Caco-2 (cell line): ENCODE data around the gene USO1. TPM values are rescaled to one million over a fixed set of nuclear protein-coding genes. Genes with fewer than 3 reads are reported as not detected.
A peak's percentile ranks its signal among the peaks of the same experiment; 100 is the strongest.

Source experiments
- BruUV-seq: library from RNA; stranded (reverse); fragments of 400-500 nt; replicated peaks from 2 replicates; lab custom pipeline; 2021; lab: Mats Ljungman, UMichigan
- CTCF ChIA-PET: fragments of 300-600 bp; sonication (Branson Sonifier 250); formaldehyde crosslinking; loops from one replicate; lab custom pipeline; 2022; ENCODE audit warnings: antibody characterized with exemption; lab: Charles Lee
- POLR2A ChIA-PET: fragments of 300-600 bp; sonication (Branson Sonifier 250); formaldehyde crosslinking; loops from one replicate; lab custom pipeline; 2022; ENCODE audit warnings: antibody characterized with exemption; lab: Charles Lee
- DNase-seq, 2 experiments: peaks; one replicate each; pipeline versions ENCODE4 v3.0.0 to v3.0.0-alpha.2; 2020 to 2022
- H3K27me3 ChIP-seq: replicated peaks from 2 replicates; pipeline ENCODE4 v1.6.0; 2011; ENCODE audit warnings: low read length; ENCODE audit not compliant: control insufficient read depth, insufficient read depth
- H3K36me3 ChIP-seq: 2 replicates; pipeline ENCODE4 v1.5.1; 2011; ENCODE audit warnings: low read length; ENCODE audit not compliant: control insufficient read depth, insufficient read depth
- H3K4me1 ChIP-seq: fragments of 250-450 bp; sonication (Bioruptor Pico); 2 replicates; pipeline ENCODE4 v1.5.1; 2020; ENCODE audit warnings: mild to moderate bottlenecking
- H3K4me3 ChIP-seq: 2 replicates; pipeline ENCODE4 v1.5.1; 2011; ENCODE audit warnings: low read depth, mild to moderate bottlenecking, control low read depth, low read length
- H3K9me3 ChIP-seq: fragments of 250-450 bp; sonication (Bioruptor Pico); 2 replicates; pipeline ENCODE4 v1.5.1; 2020; ENCODE audit warnings: mild to moderate bottlenecking, moderate library complexity
- H3K27ac Mint-ChIP-seq: one replicate; pipeline ENCODE4 v1.8.0; 2022; ENCODE audit warnings: mixed read lengths; ENCODE audit not compliant: unreplicated experiment
- H3K27me3 Mint-ChIP-seq: one replicate; pipeline ENCODE4 v1.8.0; 2022; ENCODE audit warnings: mixed read lengths; ENCODE audit not compliant: insufficient read depth, unreplicated experiment
- H3K36me3 Mint-ChIP-seq: one replicate; pipeline ENCODE4 v1.8.0; 2022; ENCODE audit warnings: mild to moderate bottlenecking, mixed read lengths; ENCODE audit not compliant: insufficient read depth, unreplicated experiment
- H3K4me1 Mint-ChIP-seq: one replicate; pipeline ENCODE4 v1.8.0; 2022; ENCODE audit warnings: low read depth, mixed read lengths; ENCODE audit not compliant: unreplicated experiment
- H3K4me3 Mint-ChIP-seq: one replicate; pipeline ENCODE4 v1.8.0; 2022; ENCODE audit warnings: mild to moderate bottlenecking, moderate library complexity, mixed read lengths; ENCODE audit not compliant: unreplicated experiment
- H3K9me3 Mint-ChIP-seq: one replicate; pipeline ENCODE4 v1.8.0; 2022; ENCODE audit warnings: mixed read lengths; ENCODE audit not compliant: unreplicated experiment
- intact Hi-C: fragments of 100-400 bp; cut with micrococcal nuclease; formaldehyde crosslinking; loops from one replicate; pipeline ENCODE4 v1.10.0; 2022; ENCODE audit not compliant: unreplicated experiment
- total RNA-seq: library from RNA; stranded (reverse); gene quantifications from 2 replicates; pipeline ENCODE4 v1.2.3, GENCODE V29; 2022
- TF ChIP-seq, protein P1 (sequence below), 2 experiments: fragments of 200-600 bp in 1 of 2; IDR thresholded peaks; 1 replicate in 1 of 2; 2 replicates in 1 of 2; pipeline versions ENCODE4 v1.5.1 to v1.8.0; 2011 to 2022; ENCODE audit warnings: antibody characterized with exemption in 1 of 2, control low read depth in 1 of 2, inconsistent platforms in 1 of 2, low read depth in 1 of 2, low read length in 1 of 2, mild to moderate bottlenecking in 1 of 2, moderate library complexity in 1 of 2; ENCODE audit not compliant: insufficient read depth in 1 of 2, severe bottlenecking in 1 of 2, unreplicated experiment in 1 of 2

Gene USO1
- total RNA-seq, 1 experiment from 2014 or later = 59.7 TPM

DNA sequence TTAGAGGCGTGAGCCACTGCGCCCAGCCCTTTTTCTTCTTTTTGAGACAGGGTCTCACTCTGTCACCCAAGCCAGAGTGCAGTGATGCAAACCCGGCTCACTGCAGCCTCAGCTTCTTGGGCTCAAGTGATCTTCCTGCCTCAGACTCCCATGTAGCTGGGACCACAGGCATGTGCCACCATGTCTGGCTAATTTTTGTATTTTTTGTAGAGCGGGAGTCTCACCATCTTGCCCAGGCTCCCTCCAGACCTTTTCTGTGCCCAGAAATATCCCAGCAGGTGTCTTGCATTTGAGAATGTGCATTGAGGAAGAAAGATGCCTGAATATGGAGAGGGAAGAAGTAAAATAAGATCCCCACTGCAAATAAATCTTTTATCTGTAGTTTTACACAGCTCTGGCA lies 119.2 kb downstream of the USO1 start:
- CTCF ChIA-PET = interaction anchor here (0.6 kb wide), 1 partner anchor 190 kb away, joined by 4 read pairs; no protein-coding TSS in a partner anchor
- H3K4me3 ChIP-seq = no peak overlapping the region
- H3K9me3 Mint-ChIP-seq = no peaks in the 10 kb centered on the region
- TF ChIP-seq, protein P1, sequence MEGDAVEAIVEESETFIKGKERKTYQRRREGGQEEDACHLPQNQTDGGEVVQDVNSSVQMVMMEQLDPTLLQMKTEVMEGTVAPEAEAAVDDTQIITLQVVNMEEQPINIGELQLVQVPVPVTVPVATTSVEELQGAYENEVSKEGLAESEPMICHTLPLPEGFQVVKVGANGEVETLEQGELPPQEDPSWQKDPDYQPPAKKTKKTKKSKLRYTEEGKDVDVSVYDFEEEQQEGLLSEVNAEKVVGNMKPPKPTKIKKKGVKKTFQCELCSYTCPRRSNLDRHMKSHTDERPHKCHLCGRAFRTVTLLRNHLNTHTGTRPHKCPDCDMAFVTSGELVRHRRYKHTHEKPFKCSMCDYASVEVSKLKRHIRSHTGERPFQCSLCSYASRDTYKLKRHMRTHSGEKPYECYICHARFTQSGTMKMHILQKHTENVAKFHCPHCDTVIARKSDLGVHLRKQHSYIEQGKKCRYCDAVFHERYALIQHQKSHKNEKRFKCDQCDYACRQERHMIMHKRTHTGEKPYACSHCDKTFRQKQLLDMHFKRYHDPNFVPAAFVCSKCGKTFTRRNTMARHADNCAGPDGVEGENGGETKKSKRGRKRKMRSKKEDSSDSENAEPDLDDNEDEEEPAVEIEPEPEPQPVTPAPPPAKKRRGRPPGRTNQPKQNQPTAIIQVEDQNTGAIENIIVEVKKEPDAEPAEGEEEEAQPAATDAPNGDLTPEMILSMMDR (IDR thresholded peaks at IDR 0.05; ENCODE audit: insufficient read depth in 1 of 2, low read depth in 1 of 2, low read length in 1 of 2, severe bottlenecking in 1 of 2, unreplicated experiment in 1 of 2) = no peak
- no peaks in the 10 kb centered on the region for H3K9me3 ChIP-seq
- no peaks in the 10 kb centered on the region for H3K27me3 ChIP-seq
- H3K36me3 ChIP-seq = no peaks in the 10 kb centered on the region
- intact Hi-C loops = no loop called here
- BruUV-seq = TSS peak; percentile 98
- peaks cover 53% of the 10 kb centered on the region for H3K4me1 ChIP-seq
- DNase-seq = no peak
- POLR2A ChIA-PET = no interaction called here
- peaks cover 9% of the 10 kb centered on the region for H3K36me3 Mint-ChIP-seq
- no peak overlapping the region for H3K4me3 Mint-ChIP-seq
- H3K27me3 Mint-ChIP-seq = no peaks in the 10 kb centered on the region
- H3K4me1 Mint-ChIP-seq = peaks cover 27% of the 10 kb centered on the region
- peak overlapping the region; percentile 86 for H3K27ac Mint-ChIP-seq

DNA sequence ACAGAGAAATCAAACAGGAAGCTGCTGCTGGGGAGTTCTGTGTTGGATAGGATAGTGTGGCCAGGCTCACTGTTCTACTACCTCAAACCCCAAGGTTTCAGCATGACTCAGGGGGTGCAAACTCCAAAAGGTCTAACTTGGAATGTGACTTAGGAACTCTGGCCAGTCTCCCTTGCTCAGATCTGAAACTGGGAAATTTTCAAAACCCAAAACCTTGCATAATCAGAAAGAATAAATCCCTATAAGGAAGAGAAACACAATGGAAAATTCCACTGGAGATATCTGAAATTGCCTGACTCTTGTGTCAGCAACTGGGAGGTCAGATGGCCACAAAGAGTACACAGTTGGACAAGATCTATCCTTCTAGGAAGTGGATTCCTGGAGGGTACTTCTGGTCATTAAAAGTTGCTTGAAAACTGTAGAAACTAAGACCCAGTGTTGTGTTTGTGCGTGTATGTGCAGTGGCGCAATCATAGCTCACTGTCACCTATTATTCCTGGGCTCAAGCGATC lies 119.8 kb downstream of the USO1 start:
- Mint-ChIP-seq H3K27me3 (no peaks in the 10 kb centered on the region), H3K9me3 (no peaks in the 10 kb centered on the region), H3K27ac (peak overlapping the region; percentile 86), H3K4me1 (peaks cover 27% of the 10 kb centered on the region), H3K4me3 (peak overlapping the region; percentile 13), H3K36me3 (peaks cover 9% of the 10 kb centered on the region)
- H3K9me3 ChIP-seq = no peaks in the 10 kb centered on the region
- no TSS peak for BruUV-seq
- no peaks in the 10 kb centered on the region for H3K27me3 ChIP-seq
- peaks cover 53% of the 10 kb centered on the region for H3K4me1 ChIP-seq
- no peak overlapping the region for H3K4me3 ChIP-seq
- TF ChIP-seq, protein P1 (IDR thresholded peaks at IDR 0.05; ENCODE audit: insufficient read depth in 1 of 2, low read depth in 1 of 2, low read length in 1 of 2, severe bottlenecking in 1 of 2, unreplicated experiment in 1 of 2) = no peak
- intact Hi-C loops = no loop called here
- POLR2A ChIA-PET = interaction anchor here (1.0 kb wide), 1 partner anchor 120 kb away, joined by 5 read pairs; the partner anchor contains the start of gene USO1
- peak; percentile 69 to 75 for DNase-seq
- CTCF ChIA-PET = interaction anchor here (0.6 kb wide), 2 partner anchors 39 to 191 kb away, joined by 4 read pairs; no protein-coding TSS in a partner anchor
- no peaks in the 10 kb centered on the region for H3K36me3 ChIP-seq

DNA sequence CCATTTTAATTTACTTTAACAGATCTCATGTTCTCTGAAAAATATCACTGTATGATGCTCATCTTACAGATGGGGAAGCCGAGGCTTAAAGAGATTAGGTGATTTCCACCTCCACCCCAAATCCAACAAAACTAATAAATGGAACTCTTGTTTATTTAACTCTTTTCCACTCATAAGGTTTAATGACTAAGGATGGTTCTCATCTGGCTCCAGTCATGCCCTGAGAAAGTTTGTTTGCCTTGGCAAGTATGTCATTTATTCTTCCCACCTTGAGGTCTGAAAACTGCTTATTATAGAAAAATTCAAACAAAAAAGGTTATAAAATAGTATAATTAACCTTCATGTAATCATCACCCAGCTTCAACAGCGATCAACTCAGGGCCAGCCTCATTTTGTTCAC lies 121.6 kb downstream of the USO1 start:
- no peaks in the 10 kb centered on the region for H3K9me3 Mint-ChIP-seq
- H3K27me3 ChIP-seq = no peaks in the 10 kb centered on the region
- peaks cover 27% of the 10 kb centered on the region for H3K4me1 Mint-ChIP-seq
- no peak overlapping the region for H3K27ac Mint-ChIP-seq
- peaks cover 53% of the 10 kb centered on the region for H3K4me1 ChIP-seq
- DNase-seq = no peak
- POLR2A ChIA-PET = no interaction called here
- no peaks in the 10 kb centered on the region for H3K27me3 Mint-ChIP-seq
- intact Hi-C loops = loop anchor here (5.0 kb wide), 1 partner anchor 39 kb away; no protein-coding TSS in a partner anchor
- TF ChIP-seq, protein P1 (IDR thresholded peaks at IDR 0.05; ENCODE audit: insufficient read depth in 1 of 2, low read depth in 1 of 2, low read length in 1 of 2, severe bottlenecking in 1 of 2, unreplicated experiment in 1 of 2) = no peak
- H3K4me3 ChIP-seq = no peak overlapping the region
- H3K9me3 ChIP-seq = no peaks in the 10 kb centered on the region
- H3K36me3 ChIP-seq = no peaks in the 10 kb centered on the region
- CTCF ChIA-PET = no interaction called here
- H3K4me3 Mint-ChIP-seq = no peak overlapping the region
- peaks cover 9% of the 10 kb centered on the region for H3K36me3 Mint-ChIP-seq
- no TSS peak for BruUV-seq
